H9 (cell line): ENCODE measurements around the gene VASH2. TPM values are rescaled to one million over a fixed set of nuclear protein-coding genes. Genes with fewer than 3 reads are reported as not detected.

Experiments
- DNase-seq: peaks from one replicate; pipeline ENCODE4 v3.0.0-alpha.2; 2017
- H2AFZ ChIP-seq: one replicate; pipeline ENCODE4 v1.6.1; 2013; ENCODE audit warnings: mild to moderate bottlenecking, low read length, control low read depth, moderate library complexity
- H2AK5ac ChIP-seq: 2 replicates; pipeline ENCODE4 v1.6.1; 2013; ENCODE audit warnings: low read length, control low read depth, mixed read lengths; ENCODE audit not compliant: insufficient read length
- H2BK120ac ChIP-seq: one replicate; pipeline ENCODE4 v1.6.1; 2013; ENCODE audit warnings: low read depth, mild to moderate bottlenecking, low read length, control low read depth, inconsistent platforms; ENCODE audit not compliant: poor library complexity, severe bottlenecking
- H2BK12ac ChIP-seq: 2 replicates; pipeline ENCODE4 v1.6.1; 2013; ENCODE audit warnings: low read length, control low read depth, mixed read lengths, low read depth; ENCODE audit not compliant: insufficient read length
- H2BK15ac ChIP-seq: 2 replicates; pipeline ENCODE4 v1.6.1; 2013; ENCODE audit warnings: low read depth, low read length, control low read depth
- H2BK20ac ChIP-seq: one replicate; pipeline ENCODE4 v1.6.1; 2013; ENCODE audit warnings: low read depth, mild to moderate bottlenecking, low read length, control low read depth, inconsistent platforms; ENCODE audit not compliant: poor library complexity, severe bottlenecking
- H2BK5ac ChIP-seq: 2 replicates; pipeline ENCODE4 v1.6.1; 2013; ENCODE audit warnings: low read length, control low read depth, mixed read lengths; ENCODE audit not compliant: insufficient read length
- H3K14ac ChIP-seq: 2 replicates; pipeline ENCODE4 v1.6.1; 2013; ENCODE audit warnings: low read length, control low read depth; ENCODE audit not compliant: insufficient read depth
- H3K18ac ChIP-seq: 2 replicates; pipeline ENCODE4 v1.6.1; 2013; ENCODE audit warnings: low read depth, mild to moderate bottlenecking, mixed read lengths, low read length, control low read depth; ENCODE audit not compliant: insufficient read length
- H3K23ac ChIP-seq: 2 replicates; pipeline ENCODE4 v1.6.1; 2013; ENCODE audit warnings: low read length, control low read depth, mixed read lengths, low read depth; ENCODE audit not compliant: insufficient read length
- H3K23me2 ChIP-seq: 2 replicates; pipeline ENCODE4 v1.6.1; 2013; ENCODE audit warnings: low read depth, mild to moderate bottlenecking, mixed read lengths, low read length, control low read depth; ENCODE audit not compliant: insufficient read length, poor library complexity, severe bottlenecking
- H3K27ac ChIP-seq: 2 replicates; pipeline ENCODE4 v1.5.1; 2013; ENCODE audit warnings: low read length, control low read depth, mixed read lengths, low read depth; ENCODE audit not compliant: insufficient read length
- H3K27me3 ChIP-seq: 2 replicates; pipeline ENCODE4 v1.6.1; 2013; ENCODE audit warnings: low read length, control low read depth, inconsistent platforms; ENCODE audit not compliant: insufficient read depth
- H3K4ac ChIP-seq: 2 replicates; pipeline ENCODE4 v1.6.1; 2013; ENCODE audit warnings: low read depth, mild to moderate bottlenecking, control low read depth, inconsistent platforms, low read length, moderate library complexity
- H3K4me1 ChIP-seq: 2 replicates; pipeline ENCODE4 v1.6.1; 2013; ENCODE audit warnings: low read length, control low read depth, inconsistent platforms; ENCODE audit not compliant: insufficient read depth
- H3K4me2 ChIP-seq: 2 replicates; pipeline ENCODE4 v1.6.1; 2013; ENCODE audit warnings: low read length, control low read depth, mixed read lengths; ENCODE audit not compliant: insufficient read length, insufficient read depth
- H3K56ac ChIP-seq: 2 replicates; pipeline ENCODE4 v1.6.1; 2013; ENCODE audit warnings: low read depth, mild to moderate bottlenecking, mixed read lengths, low read length, control low read depth; ENCODE audit not compliant: insufficient read length
- H3K79me1 ChIP-seq: 2 replicates; pipeline ENCODE4 v1.6.1; 2013; ENCODE audit warnings: low read depth, mild to moderate bottlenecking, moderate library complexity, low read length, control low read depth, inconsistent platforms; ENCODE audit not compliant: insufficient read depth, poor library complexity, severe bottlenecking
- H3K79me2 ChIP-seq: 2 replicates; pipeline ENCODE4 v1.6.1; 2013; ENCODE audit warnings: low read length, control low read depth, inconsistent platforms; ENCODE audit not compliant: insufficient read depth
- H3K9ac ChIP-seq: 2 replicates; pipeline ENCODE4 v1.6.1; 2013; ENCODE audit warnings: low read length, control low read depth, mixed read lengths; ENCODE audit not compliant: insufficient read length; ENCODE audit errors: extremely low read depth
- H3K9me3 ChIP-seq: one replicate; pipeline ENCODE4 v1.6.1; 2013; ENCODE audit warnings: low read depth, low read length, inconsistent platforms; ENCODE audit not compliant: control insufficient read depth
- H3T11ph ChIP-seq: one replicate; pipeline ENCODE4 v1.6.1; 2013; ENCODE audit warnings: mild to moderate bottlenecking, low read length, control low read depth, inconsistent platforms
- H4K20me1 ChIP-seq: one replicate; pipeline ENCODE4 v1.6.1; 2013; ENCODE audit not compliant: control insufficient read depth, insufficient read length, insufficient read depth
- H4K5ac ChIP-seq: 2 replicates; pipeline ENCODE4 v1.6.1; 2013; ENCODE audit warnings: low read depth, mild to moderate bottlenecking, mixed read lengths, low read length, control low read depth; ENCODE audit not compliant: insufficient read length
- H4K8ac ChIP-seq: replicated peaks from 2 replicates; pipeline ENCODE4 v1.6.1; 2013; ENCODE audit warnings: low read length, control low read depth, mixed read lengths, low read depth; ENCODE audit not compliant: insufficient read length
- H4K91ac ChIP-seq: 2 replicates; pipeline ENCODE4 v1.6.1; 2013; ENCODE audit warnings: low read depth, mild to moderate bottlenecking, moderate library complexity, mixed read lengths, low read length, control low read depth; ENCODE audit not compliant: insufficient read length
- H3K27ac Mint-ChIP-seq, 3 experiments: 2 replicates in 2 of 3; 3 replicates in 1 of 3; pipeline ENCODE4 v1.8.0; 2020 to 2021; ENCODE audit warnings: mixed read lengths in 3 of 3, mild to moderate bottlenecking in 1 of 3, moderate library complexity in 1 of 3
- H3K27me3 Mint-ChIP-seq: 2 replicates; pipeline ENCODE4 v1.8.0; 2021; ENCODE audit warnings: low read depth, mild to moderate bottlenecking, moderate library complexity, mixed read lengths
- H3K36me3 Mint-ChIP-seq, 3 experiments: 2 replicates in 2 of 3; 3 replicates in 1 of 3; pipeline ENCODE4 v1.8.0; 2020 to 2021; ENCODE audit warnings: low read depth in 3 of 3, mixed read lengths in 3 of 3; ENCODE audit not compliant: insufficient read depth in 1 of 3
- H3K4me1 Mint-ChIP-seq, 2 experiments: 2 replicates each; pipeline ENCODE4 v1.8.0; 2020; ENCODE audit warnings: mixed read lengths in 2 of 2
- H3K4me3 Mint-ChIP-seq, 2 experiments: 2 replicates in 1 of 2; 3 replicates in 1 of 2; pipeline ENCODE4 v1.8.0; 2020 to 2021; ENCODE audit warnings: mild to moderate bottlenecking in 2 of 2, mixed read lengths in 2 of 2, moderate library complexity in 1 of 2
- H3K9me3 Mint-ChIP-seq, 2 experiments: 2 replicates in 1 of 2; 3 replicates in 1 of 2; pipeline ENCODE4 v1.8.0; 2020; ENCODE audit warnings: mild to moderate bottlenecking in 2 of 2, mixed read lengths in 2 of 2, moderate library complexity in 1 of 2
- CTCF ChIP-seq: fragments of 200-600 bp; sonication (generic); conservative IDR thresholded peaks from 3 replicates; pipeline ENCODE4 v1.8.0; 2021; ENCODE audit warnings: antibody characterized with exemption, mild to moderate bottlenecking
- WGBS: extraction: QIAGEN DNeasy Blood & Tissue Kit; methylation state at CpG from one replicate; pipeline ENCODE4 v1.1.7; 2013; ENCODE audit warnings: missing lambda C conversion rate, low lambda C conversion rate, mixed read lengths; ENCODE audit not compliant: insufficient read length; ENCODE audit errors: extremely low coverage; 5-methylcytosine and 5-hydroxymethylcytosine counted together
- total RNA-seq: library from RNA; stranded (reverse); gene quantifications from 2 replicates; pipeline ENCODE4 v1.2.1, GENCODE V29; 2021

VASH2 gene
- total RNA-seq, 1 experiment from 2014 or later: 76.1 TPM

DNA sequence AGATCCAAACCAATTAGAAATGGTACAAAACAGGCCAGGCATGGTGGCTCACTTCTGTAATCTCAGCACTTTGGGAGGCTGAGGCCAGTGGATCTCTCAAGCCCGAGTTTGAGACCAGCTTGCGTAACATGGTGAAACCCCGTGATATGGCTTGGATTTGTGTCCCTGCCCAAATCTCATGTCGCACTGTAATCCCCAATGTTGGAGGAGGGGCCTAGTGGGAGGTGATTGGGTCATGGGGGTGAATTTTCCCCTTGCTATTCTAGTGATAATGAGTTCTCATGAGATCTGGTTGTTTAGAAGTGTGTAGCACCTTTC lies 7.0 kb upstream of the VASH2 start:
- peaks cover 18 to 20% of the 10 kb centered on the region in 2 experiments for H3K4me1 Mint-ChIP-seq

More for the DNA sequence above, 7.0 kb upstream of the VASH2 start:
- Histone ChIP-seq H2BK5ac (no peak overlapping the region), H3K79me1 (no peaks in the 10 kb centered on the region), H2BK120ac (no peak overlapping the region), H3K23me2 (no peaks in the 10 kb centered on the region), H3T11ph (no peak overlapping the region), H2BK12ac (no peak overlapping the region), H3K4ac (no peak overlapping the region), H3K14ac (no peak overlapping the region), H2AFZ (no peak overlapping the region), H3K4me1 (peaks cover 4% of the 10 kb centered on the region; the same call in 1 of the 2 replicates), H3K9me3 (no peaks in the 10 kb centered on the region), H3K4me2 (no peak overlapping the region), H3K18ac (no peak overlapping the region), H3K27me3 (no peaks in the 10 kb centered on the region), H2BK20ac (no peak overlapping the region), H4K20me1 (no peaks in the 10 kb centered on the region), H2BK15ac (no peak overlapping the region), H3K9ac (no peak overlapping the region), H3K56ac (no peak overlapping the region), H3K79me2 (no peaks in the 10 kb centered on the region), H4K8ac (no peak overlapping the region), H2AK5ac (no peak overlapping the region), H3K27ac (no peak overlapping the region), H3K23ac (no peak overlapping the region), H4K91ac (no peak overlapping the region), H4K5ac (no peak overlapping the region)
- TF ChIP-seq CTCF: no peak
- no CpG with 5 or more reads among the region's 4 CpGs for WGBS
- DNase-seq: no peak
- peaks cover 3 to 8% (median 3%) of the 10 kb centered on the region in 3 experiments; a peak in 3 of 7 replicates for H3K36me3 Mint-ChIP-seq
- H3K4me3 Mint-ChIP-seq: peak overlapping the region in 1 of 2 experiments; percentile 31; a peak in 1 of 5 replicates
- peaks cover 3 to 7% of the 10 kb centered on the region in 2 experiments; a peak in 3 of 5 replicates for H3K9me3 Mint-ChIP-seq
- no peak overlapping the region for H3K27ac Mint-ChIP-seq
- peaks cover 2% of the 10 kb centered on the region for H3K27me3 Mint-ChIP-seq
